ENCODE measurements around the gene DNMT3L.

DNMT3L gene

GRCh38 chr21:44295163-44295573, 33.5 kb upstream of the DNMT3L start:
- no peak for TF ChIP-seq CTCF (IDR thresholded peaks at IDR 0.05; ENCODE audit: control insufficient read depth, insufficient read depth, low read depth, low read length, missing control alignments)
- H3K4me3 ChIP-seq (ENCODE audit: control insufficient read depth, low read depth, low read length), result no peak overlapping the region
- DNase-seq (ENCODE audit: low read depth), result no peak

GRCh38 chr21:44294391-44295162, 32.9 kb upstream of the DNMT3L start:
- TF ChIP-seq CTCF (IDR thresholded peaks at IDR 0.05; ENCODE audit: control insufficient read depth, insufficient read depth, low read depth, low read length, missing control alignments), result no peak
- DNase-seq (ENCODE audit: low read depth), result no peak
- no peak overlapping the region for H3K4me3 ChIP-seq (ENCODE audit: control insufficient read depth, low read depth, low read length)

- H3K4me3 ChIP-seq (ENCODE audit: control insufficient read depth, low read depth, low read length), result no peak overlapping the region
- DNase-seq (ENCODE audit: low read depth), result no peak
- no peak for TF ChIP-seq CTCF (IDR thresholded peaks at IDR 0.05; ENCODE audit: control insufficient read depth, insufficient read depth, low read depth, low read length, missing control alignments)
Measured at GRCh38 chr21:44293551-44294231, 32.0 kb upstream of the DNMT3L start.

- H3K4me3 ChIP-seq (ENCODE audit: control insufficient read depth, low read depth, low read length), result no peak overlapping the region
- TF ChIP-seq CTCF (IDR thresholded peaks at IDR 0.05; ENCODE audit: control insufficient read depth, insufficient read depth, low read depth, low read length, missing control alignments), result no peak
- DNase-seq (ENCODE audit: low read depth), result no peak
Measured at GRCh38 chr21:44292812-44293195, 31.1 kb upstream of the DNMT3L start.

- H3K4me3 ChIP-seq (ENCODE audit: control insufficient read depth, low read depth, low read length), result no peak overlapping the region
- no peak for DNase-seq (ENCODE audit: low read depth)
- no peak for TF ChIP-seq CTCF (IDR thresholded peaks at IDR 0.05; ENCODE audit: control insufficient read depth, insufficient read depth, low read depth, low read length, missing control alignments)
Measured at GRCh38 chr21:44291936-44292811, 30.5 kb upstream of the DNMT3L start.

Data from AG09309 (cell line).